SK-N-MC (cell line): ENCODE data around the gene L3HYPDH.

ENCODE experiments used
- EZH2 ChIP-seq: fragments of 200-600 bp; sonication (generic); IDR thresholded peaks from one replicate; pipeline ENCODE4 v1.6.1; 2017; ENCODE audit warnings: antibody characterized with exemption
- POLR2AphosphoS5 ChIP-seq: IDR thresholded peaks from 2 replicates; pipeline ENCODE4 v1.6.1; 2012; ENCODE audit warnings: mild to moderate bottlenecking, low read depth, low read length, borderline replicate concordance

- TF ChIP-seq POLR2AphosphoS5: no peak
- TF ChIP-seq EZH2: no peak
Measured at GRCh38 chr14:59510966-59511365, 26.8 kb upstream of the L3HYPDH start.
